HG03439 (cell line): ENCODE results near the gene KRTAP12-2.

ENCODE experiments used
- ATAC-seq: cut with Tn5 transposase; IDR thresholded peaks from one replicate; pipeline ENCODE4 v1.9.1; 2021; ENCODE audit warnings: mild to moderate bottlenecking, moderate library complexity; ENCODE audit not compliant: unreplicated experiment

The KRTAP12-2 gene

GRCh38 chr21:44666401-44667320 is at the start of gene KRTAP12-2:
Gene KRTAP12-2 (minus strand): TSS chr21:44666927. CDS start chr21:44666886, 41 bp downstream.
- ATAC-seq = no peak

GRCh38 chr21:44714905-44715304 is 48.2 kb upstream of the KRTAP12-2 start:
- no peak for ATAC-seq

GRCh38 chr21:44713846-44714245 is 47.1 kb upstream of the KRTAP12-2 start:
- ATAC-seq = no peak

DNA sequence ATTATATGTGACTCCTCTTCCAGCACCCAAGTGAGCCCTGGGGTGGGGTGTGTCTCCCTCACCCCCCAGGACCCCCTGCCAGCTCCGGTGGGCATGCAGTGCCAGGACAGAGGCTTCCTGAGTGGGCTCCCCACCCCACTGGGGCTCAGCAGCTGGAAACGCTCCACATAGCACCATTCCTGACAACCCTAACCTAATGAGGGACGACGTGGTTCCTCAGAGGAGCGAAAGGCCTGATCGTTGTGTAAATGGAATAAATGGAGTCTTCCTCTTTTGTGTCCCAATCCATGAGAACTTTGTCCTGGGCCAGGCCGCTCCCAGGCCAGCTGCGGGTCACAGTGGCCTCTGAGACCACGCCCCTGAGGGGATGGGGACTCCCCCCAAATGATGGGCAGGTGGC is 46.4 kb upstream of the KRTAP12-2 start:
- ATAC-seq = no peak

- no peak for ATAC-seq
Measured at GRCh38 chr21:44712203-44713028, 45.7 kb upstream of the KRTAP12-2 start.

DNA sequence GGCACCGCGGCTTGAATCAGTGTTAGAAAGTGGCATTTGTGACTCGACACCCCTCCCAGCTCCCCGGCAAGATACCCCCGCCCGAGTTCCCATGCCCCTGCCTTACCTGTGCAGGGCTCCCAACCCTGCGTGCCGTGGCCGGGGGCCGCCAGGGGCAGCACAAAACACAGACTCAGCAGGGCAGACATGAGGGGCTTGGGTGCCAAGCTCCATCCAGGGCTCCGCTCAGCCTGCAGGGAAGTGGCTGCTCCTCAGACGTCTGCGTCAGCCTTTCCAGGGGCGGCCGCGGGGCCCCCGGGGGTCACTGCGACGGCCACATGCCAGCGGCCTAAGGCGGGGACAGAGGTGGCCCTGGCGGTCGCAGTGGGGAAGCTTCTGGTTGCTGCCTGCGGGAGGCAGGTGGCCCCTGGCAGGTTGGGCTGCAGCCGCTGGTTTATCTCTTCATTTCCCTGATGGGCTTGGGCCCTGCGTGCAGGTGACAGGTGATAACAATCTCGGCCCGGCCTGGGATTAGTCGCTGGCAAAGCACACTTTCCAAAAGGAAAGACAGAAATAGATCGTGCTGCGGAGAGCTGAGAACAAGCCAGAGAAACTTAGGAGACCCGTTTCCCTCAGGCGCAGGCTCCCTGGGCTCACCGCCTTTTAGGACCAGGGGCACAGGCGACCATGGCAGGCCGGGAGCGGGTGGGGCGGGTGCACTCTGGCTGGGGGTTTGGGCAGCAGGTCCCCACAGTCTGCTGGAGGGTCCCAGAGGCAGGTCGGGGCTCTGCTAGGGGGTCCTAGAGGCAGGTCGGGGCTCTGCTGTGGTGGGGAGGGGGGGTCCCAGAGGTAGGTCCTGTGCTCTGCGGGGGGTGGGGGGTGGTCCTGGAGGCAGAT is 44.8 kb upstream of the KRTAP12-2 start, which contains the start of gene TSPEAR:
TSPEAR (minus strand) TSS at position 246 of the 876 bp plus-strand sequence; CDS start at position 188, 58 bp downstream.
- ATAC-seq = no peak

DNA sequence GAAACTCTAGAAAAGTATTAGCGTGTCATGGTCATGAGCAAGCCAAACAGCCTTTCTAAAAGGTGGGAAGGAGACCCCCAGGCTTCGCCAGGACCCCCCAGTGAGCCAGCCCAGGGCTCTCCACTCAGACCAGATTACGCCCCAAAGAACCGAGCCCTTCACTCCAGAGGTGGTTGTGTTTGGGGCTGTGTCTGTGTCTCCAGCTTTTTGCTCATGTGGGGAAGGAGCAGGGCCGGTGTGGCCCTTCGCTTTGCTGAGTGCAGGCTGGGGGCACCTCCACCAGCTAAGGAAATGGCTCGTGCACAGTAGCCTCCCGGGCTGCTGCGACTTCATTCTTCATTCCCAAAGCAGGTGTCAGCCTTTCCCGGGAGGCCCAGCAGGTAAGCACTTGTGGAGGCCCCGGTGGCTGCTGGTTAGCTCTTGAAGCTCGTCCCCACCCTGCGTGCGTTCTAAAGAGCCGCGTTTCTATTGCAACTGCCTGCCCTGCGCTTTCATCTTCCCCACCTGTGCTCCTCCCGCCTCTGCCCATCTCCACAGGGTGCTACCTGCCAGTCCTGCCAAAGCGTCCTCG is 44.1 kb upstream of the KRTAP12-2 start:
- no peak for ATAC-seq

DNA sequence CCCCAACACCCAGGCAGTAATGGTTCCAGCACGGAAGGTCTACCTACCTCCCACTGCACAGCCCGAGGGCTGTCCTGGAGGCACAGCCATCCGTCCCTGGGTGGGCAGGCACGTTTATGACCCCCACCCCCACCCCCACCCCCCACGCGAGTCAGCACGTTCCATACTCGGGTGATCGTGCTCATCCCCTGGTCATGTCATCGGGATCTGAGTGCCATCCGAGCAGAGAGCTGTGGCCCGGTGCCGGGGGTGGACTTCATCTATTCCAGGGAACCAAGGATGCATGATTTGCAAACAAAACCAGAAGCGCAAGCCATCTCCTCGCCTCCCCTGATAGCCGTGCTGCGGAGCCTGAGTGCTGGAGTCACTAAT is 43.6 kb upstream of the KRTAP12-2 start:
- no peak for ATAC-seq

DNA sequence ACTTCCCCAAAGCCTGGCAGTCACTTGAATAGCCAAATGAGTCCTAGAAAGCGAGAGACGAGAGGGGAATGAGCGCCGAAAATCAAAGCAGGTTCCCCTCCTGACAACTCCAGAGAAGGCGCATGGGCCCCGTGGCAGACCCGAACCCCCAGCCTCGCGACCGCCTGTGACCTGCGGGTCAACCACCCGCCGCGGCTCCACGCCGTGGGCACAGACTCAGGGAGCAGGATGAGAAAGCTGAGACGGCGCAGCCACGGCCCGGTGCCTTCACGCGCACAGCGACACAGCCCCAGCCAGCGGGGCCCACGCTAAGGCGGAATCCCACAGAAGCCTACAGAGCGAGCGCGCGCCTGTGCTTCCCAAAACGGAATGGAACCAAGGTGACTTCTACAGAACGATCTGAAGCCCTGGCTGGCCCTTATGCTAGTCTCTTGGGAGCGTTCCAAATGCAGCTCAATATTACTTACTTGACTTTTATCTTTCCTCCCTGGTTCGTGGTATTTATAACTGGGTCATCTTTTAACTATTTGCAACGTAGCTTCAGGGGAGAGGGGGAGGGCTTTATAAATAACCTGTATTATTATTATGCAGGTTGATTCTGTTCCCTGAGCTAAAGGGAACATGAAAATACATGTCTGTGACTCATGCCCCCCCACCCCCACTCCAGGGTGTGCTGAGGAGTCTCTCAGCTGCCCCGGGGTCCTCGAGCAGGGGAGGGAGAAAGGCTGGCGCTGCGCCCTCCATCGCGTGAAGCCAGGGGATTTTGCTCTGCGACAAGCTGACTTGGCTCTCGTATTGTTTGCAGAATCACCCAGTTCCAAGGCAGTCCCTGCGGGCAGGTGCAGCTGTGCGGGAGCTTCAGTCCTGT is 42.9 kb upstream of the KRTAP12-2 start:
- no peak for ATAC-seq

DNA sequence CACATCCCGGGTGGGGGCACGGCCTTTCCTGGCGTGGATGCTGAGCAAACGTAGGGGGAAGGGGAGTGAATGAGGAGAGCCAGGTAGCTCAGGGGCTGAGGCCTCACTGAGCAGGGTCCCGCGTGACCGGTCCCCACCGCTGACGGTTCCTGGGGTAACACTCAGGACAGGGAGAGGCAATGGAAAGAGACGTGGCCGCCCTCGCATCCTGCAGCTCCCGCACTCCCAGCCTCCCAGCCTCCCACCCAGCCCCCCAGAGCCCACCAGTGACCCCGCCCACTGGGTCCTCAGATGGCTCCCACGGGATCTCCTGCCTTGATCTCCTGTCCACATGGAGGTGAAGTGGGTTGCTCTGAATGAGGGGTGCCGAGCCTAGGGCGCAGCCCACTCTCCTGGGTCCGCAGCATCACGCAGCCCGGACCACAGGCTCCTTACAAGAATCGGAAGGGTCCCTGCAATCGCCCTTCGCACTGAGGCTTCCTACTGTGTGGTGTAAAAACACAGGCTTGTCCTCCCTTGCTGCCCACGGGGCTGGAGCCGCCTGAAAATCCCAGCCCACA is 42.2 kb upstream of the KRTAP12-2 start:
- no peak for ATAC-seq

DNA sequence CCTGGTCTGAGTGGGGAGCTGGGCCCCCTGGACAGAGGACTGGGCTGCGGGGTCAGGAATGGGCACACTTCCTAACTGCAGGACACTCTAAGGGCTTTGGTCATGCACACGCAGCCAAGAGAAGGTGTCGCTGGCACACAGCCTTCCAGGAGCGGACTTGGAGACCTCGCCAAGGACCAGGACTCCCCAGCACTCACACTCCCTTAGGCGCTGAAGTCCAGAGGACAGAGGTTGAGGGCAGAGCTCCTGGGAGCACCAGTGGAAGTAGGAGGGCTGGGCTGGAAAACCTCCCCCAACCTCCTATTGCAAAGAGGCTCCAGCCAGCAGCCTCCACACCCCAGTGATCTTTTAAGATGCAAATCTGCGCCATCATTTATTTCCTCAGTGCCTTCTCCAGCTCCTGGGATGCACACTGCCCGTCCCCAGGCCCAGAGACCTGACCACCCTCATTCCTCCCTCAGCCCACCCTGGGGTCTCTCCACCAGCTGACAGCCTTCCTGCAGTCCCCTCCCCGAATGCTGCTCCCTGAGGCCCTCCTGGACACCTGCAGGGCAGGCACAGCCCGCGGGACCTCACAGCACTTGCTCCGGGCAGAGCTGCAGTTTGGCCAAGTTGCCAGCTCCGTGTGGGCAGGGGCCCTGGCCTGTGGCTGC is 41.6 kb upstream of the KRTAP12-2 start:
- ATAC-seq = no peak

DNA sequence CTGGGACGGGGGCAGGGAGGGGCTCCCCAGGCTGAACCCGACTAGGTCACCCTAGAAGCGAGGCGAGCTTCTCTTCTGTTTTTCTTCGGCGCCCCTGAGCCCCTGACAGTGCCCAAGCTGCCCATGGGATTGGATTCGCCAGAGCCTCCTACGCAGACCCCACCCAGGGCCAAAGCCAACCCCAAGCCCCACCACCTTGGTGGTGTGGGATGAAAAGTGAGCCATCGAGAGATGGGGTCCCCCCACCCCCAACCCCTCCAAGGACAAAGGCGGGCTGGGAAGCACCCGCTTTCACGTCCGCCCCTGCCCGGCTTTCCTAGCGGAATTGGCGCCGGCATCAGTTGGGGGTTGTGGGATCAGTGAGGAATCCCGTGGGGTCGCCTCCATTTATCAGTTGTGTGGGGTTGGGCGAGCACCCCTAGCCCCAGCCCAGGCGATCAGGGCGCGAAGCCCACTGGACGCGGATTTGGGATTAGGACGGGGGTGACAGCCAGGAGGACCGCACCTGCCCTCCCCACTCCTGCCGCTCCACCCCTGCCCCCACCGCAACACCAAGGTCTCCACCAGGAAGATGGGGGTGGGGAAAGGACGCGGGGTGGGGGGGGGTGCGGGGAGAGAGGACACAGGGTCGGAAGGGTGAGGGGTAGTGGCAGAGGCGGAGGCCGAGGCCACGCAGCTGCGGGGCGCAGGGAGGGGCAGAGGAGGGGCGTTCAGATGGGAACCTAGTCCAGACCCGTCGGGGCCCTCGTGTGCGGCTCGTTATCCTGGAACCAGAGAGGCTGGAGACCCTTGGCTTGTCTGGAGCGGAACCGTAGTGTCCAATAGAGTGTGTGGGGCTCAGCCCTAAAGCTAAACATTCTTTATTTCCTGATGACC is 40.2 kb upstream of the KRTAP12-2 start:
- no peak for ATAC-seq

DNA sequence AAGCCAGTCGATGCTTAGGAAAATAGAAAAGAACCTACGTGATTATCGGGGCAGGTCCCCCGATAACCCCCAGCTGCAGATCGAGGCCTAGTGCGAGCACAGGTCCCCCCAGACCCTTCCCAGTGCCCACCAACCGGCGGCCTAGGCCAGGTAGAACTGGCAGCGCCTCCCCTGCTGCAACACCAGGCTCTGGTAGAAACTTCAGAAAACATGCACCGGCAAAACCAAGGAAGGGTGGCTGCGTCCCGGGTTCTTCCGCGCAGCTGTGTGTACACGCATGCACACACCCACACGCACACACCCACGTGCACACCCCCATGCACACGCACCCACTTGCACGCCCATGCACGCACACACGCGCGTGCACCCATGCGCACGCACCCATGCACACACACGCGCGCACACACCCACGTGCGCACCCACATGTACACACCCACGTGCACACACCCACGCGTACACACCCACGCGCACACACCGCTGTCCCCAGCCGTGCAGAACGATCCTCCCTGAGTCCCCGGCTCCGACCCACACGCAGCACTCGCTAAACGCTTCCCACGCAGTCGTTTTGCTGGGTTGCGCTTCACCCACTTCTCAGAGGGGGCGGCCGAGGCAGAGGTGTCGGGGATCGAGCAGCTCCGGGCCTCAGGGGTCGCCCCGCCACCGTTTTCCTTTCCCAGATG is 39.4 kb upstream of the KRTAP12-2 start:
- no peak for ATAC-seq

GRCh38 chr21:44704636-44705001 is 37.9 kb upstream of the KRTAP12-2 start:
- ATAC-seq = no peak

GRCh38 chr21:44703731-44704635 is 37.3 kb upstream of the KRTAP12-2 start:
- ATAC-seq = no peak
